ENCODE results near the gene SUGCT.
"Not testable (repeated sequence)": the region's sequence is repeated elsewhere in the genome, so short reads cannot be mapped to it uniquely, and the experiment has no call there.

The SUGCT gene

GRCh38 chr7:40139891-40140290 lies 5.1 kb downstream of the SUGCT start:
- not testable (repeated sequence) for DNase-seq

GRCh38 chr7:40141916-40142315 lies 7.1 kb downstream of the SUGCT start:
- DNase-seq = not testable (repeated sequence)

GRCh38 chr7:40145596-40146130 lies 10.9 kb downstream of the SUGCT start:
- not testable (repeated sequence) for DNase-seq

GRCh38 chr7:40147371-40148246 lies 12.8 kb downstream of the SUGCT start:
- DNase-seq = no peak

- not testable (repeated sequence) for DNase-seq
Measured at GRCh38 chr7:40148247-40148580, 13.4 kb downstream of the SUGCT start.

- DNase-seq = no peak
Measured at GRCh38 chr7:40148671-40149070, 13.9 kb downstream of the SUGCT start.

GRCh38 chr7:40151504-40151903 lies 16.7 kb downstream of the SUGCT start:
- no peak for DNase-seq

- DNase-seq = no peak
Measured at GRCh38 chr7:40156988-40157387, 22.2 kb downstream of the SUGCT start.

- no peak for DNase-seq
Measured at GRCh38 chr7:40162516-40162915, 27.7 kb downstream of the SUGCT start.

- DNase-seq = no peak
Measured at GRCh38 chr7:40165216-40165615, 30.4 kb downstream of the SUGCT start.

- DNase-seq = no peak
Measured at GRCh38 chr7:40167291-40167690, 32.5 kb downstream of the SUGCT start.

- not testable (repeated sequence) for DNase-seq
Measured at GRCh38 chr7:40168266-40168665, 33.5 kb downstream of the SUGCT start.

- DNase-seq = not testable (repeated sequence)
Measured at GRCh38 chr7:40173121-40173520, 38.3 kb downstream of the SUGCT start.

- DNase-seq = not testable (repeated sequence)
Measured at GRCh38 chr7:40175256-40175655, 40.5 kb downstream of the SUGCT start.

- DNase-seq = no peak
Measured at GRCh38 chr7:40175725-40176510, 41.1 kb downstream of the SUGCT start.

GRCh38 chr7:40177071-40177470 lies 42.3 kb downstream of the SUGCT start:
- DNase-seq = no peak

- no peak for DNase-seq
Measured at GRCh38 chr7:40182452-40182851, 47.6 kb downstream of the SUGCT start.

- no peak for DNase-seq
Measured at GRCh38 chr7:40186586-40186985, 51.8 kb downstream of the SUGCT start.

GRCh38 chr7:40192036-40192435 lies 57.2 kb downstream of the SUGCT start:
- DNase-seq = no peak

- no peak for DNase-seq
Measured at GRCh38 chr7:40194745-40195144, 59.9 kb downstream of the SUGCT start.

- DNase-seq = no peak
Measured at GRCh38 chr7:40197527-40197926, 62.7 kb downstream of the SUGCT start.

- no peak for DNase-seq
Measured at GRCh38 chr7:40199076-40199802, 64.4 kb downstream of the SUGCT start.

GRCh38 chr7:40200791-40201190 lies 66.0 kb downstream of the SUGCT start:
- no peak for DNase-seq
